ENCODE data around the gene CAMKK2. TPM values are rescaled to one million over a fixed set of nuclear protein-coding genes. Genes with fewer than 3 reads are reported as not detected.

Gene CAMKK2
- total RNA-seq, 4 donors from 2014 or later = 16.8 to 32.6 (median 21.2) TPM

DNA sequence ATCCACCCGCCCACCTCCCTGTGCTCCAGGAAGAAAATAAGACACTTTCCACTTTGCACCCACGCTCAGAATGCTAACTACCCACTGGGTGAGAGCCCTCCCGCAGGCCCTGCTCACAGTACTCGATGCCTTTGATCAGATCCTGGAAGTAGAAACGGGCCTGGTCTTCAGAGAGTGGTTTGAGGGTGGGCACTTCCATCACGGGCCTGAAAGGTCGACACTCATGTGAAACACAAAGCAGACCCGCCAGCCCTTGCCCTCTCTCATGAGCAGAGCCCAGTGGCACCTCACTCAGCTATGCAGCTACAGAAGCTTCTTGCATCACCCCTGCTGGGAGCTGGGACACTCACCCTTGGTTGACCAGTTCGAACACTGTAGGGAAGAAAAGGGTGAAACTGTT, 41.1 kb downstream of the CAMKK2 start:
- DNase-seq = no peak
- 94 to 96% methylated on average over 7 to 8 of the region's 9 CpGs for WGBS, 2 donors
- H3K36me3 ChIP-seq = peaks cover 0 to 95% (median 19%) of the 10 kb centered on the region in 3 donors

DNA sequence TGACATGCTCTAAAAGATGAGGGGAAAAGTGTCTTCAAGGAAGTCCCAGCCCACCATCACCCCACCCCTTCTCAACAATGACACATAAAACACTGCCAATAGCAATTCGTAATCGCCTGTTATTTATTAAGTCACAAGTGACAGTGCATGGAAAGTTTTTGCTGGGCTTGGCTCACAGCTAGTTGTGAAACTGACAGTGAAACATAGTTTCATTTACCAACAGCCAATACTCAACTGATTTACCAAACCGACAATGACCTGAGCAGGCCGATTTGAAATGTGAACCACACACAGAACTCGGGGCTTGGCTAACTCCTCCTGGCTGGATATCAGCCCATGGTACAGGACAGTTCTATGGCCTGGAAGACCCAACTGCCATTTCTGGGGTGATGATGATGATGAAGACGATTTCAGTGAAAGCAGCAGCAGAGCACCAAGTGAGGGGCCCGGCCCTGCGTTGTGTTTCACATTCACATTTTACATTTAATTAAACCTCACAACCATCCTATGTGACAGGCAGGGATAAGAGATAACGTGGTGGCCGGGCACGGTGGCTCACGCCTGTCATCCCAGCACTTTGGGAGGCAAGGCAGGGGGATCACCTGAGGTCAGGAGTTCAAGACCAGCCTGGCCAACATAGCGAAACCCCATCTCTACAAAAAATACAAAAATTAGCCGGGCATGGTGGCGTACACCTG, 42.7 kb downstream of the CAMKK2 start:
- Histone ChIP-seq H3K36me3 (peaks cover 8 to 95% (median 19%) of the 10 kb centered on the region in 3 donors), H3K4me3 (no peak overlapping the region), H3K27me3 (no peaks in the 10 kb centered on the region), H3K9me3 (no peaks in the 10 kb centered on the region), H3K27ac (no peak overlapping the region), H3K4me1 (peaks cover 0 to 10% (median 0%) of the 10 kb centered on the region in 3 donors)
- DNase-seq = no peak
- intact Hi-C loops (cut with DNase I) = no loop called here
- WGBS, 2 donors = 90 to 98% methylated on average over 14 to 15 of the region's 15 CpGs
- TF ChIP-seq, protein P1, sequence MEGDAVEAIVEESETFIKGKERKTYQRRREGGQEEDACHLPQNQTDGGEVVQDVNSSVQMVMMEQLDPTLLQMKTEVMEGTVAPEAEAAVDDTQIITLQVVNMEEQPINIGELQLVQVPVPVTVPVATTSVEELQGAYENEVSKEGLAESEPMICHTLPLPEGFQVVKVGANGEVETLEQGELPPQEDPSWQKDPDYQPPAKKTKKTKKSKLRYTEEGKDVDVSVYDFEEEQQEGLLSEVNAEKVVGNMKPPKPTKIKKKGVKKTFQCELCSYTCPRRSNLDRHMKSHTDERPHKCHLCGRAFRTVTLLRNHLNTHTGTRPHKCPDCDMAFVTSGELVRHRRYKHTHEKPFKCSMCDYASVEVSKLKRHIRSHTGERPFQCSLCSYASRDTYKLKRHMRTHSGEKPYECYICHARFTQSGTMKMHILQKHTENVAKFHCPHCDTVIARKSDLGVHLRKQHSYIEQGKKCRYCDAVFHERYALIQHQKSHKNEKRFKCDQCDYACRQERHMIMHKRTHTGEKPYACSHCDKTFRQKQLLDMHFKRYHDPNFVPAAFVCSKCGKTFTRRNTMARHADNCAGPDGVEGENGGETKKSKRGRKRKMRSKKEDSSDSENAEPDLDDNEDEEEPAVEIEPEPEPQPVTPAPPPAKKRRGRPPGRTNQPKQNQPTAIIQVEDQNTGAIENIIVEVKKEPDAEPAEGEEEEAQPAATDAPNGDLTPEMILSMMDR (IDR thresholded peaks at IDR 0.05) = no peak
- no peak for TF ChIP-seq POLR2A (IDR thresholded peaks at IDR 0.05)

More for the DNA sequence above, 41.1 kb downstream of the CAMKK2 start:
- no peak overlapping the region for H3K4me3 ChIP-seq
- H3K27me3 ChIP-seq = no peaks in the 10 kb centered on the region
- H3K27ac ChIP-seq = no peak overlapping the region
- intact Hi-C loops (cut with DNase I) = no loop called here
- H3K9me3 ChIP-seq = no peaks in the 10 kb centered on the region
- peaks cover 0 to 4% (median 0%) of the 10 kb centered on the region in 3 donors for H3K4me1 ChIP-seq
- no peak for TF ChIP-seq POLR2A (IDR thresholded peaks at IDR 0.05)
- TF ChIP-seq, protein P1 (IDR thresholded peaks at IDR 0.05) = no peak

DNA sequence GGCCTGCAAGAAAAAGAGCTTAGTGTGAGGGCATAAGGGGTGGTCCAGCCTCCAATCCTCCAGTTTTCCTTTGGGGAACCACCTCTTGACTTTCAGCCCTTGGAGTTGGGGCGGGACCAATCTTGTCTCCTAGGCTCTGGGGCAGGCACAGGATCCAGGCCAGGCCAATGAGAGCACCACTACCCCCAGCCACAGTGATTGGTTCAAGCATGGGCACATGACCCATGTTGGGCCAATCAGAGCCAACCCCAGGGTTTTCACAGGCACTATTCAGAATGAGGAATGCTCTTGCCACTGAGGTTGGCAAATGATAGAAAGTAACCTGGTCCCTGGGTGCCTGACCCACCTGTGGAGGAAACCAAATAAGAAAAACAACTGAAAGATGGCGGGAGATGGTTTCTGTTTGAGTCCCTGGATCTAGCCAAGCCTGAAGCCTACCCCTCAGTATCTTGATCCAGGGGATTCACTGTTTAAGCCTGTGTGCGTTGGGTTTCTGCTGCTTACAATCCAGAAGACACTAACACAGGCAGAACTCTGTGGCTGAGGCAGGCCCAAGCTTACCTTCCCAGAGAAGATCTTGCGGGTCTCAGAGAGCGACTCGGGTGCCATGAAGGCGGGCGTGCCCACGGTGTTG, 43.7 kb downstream of the CAMKK2 start:
- DNase-seq = no peak
- H3K27me3 ChIP-seq = no peaks in the 10 kb centered on the region
- H3K4me3 ChIP-seq = no peak overlapping the region
- H3K36me3 ChIP-seq = peaks cover 9 to 97% (median 27%) of the 10 kb centered on the region in 3 donors
- 87 to 100% methylated on average over 6 to 9 of the region's 9 CpGs for WGBS, 2 donors
- intact Hi-C loops (cut with DNase I) = no loop called here
- peaks cover 0 to 10% (median 0%) of the 10 kb centered on the region in 3 donors for H3K4me1 ChIP-seq
- no peak for TF ChIP-seq POLR2A (IDR thresholded peaks at IDR 0.05)
- TF ChIP-seq, protein P1 (IDR thresholded peaks at IDR 0.05) = no peak
- H3K9me3 ChIP-seq = no peaks in the 10 kb centered on the region
- H3K27ac ChIP-seq = no peak overlapping the region

DNA sequence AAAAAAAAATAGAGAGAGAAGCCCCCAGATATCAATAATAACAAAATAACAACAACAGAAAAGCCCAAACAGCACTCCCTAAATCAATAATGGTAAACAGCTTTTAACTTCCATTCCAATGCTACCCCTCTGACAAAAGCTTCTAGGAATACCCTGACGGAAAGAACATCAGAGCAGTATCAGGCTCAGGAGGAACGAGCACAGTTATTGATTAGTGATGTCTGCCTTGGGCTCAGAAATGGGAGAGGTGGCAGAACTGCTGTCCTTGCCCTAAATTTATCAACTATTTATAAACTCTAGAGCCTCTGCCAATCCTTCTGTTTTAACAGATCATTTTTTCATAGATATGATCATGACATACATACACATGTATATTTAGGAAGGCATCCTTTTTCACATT, 44.7 kb downstream of the CAMKK2 start:
- H3K4me3 ChIP-seq = no peak overlapping the region
- 58 to 68% methylated on average over 2 of the region's 2 CpGs for WGBS, 2 donors
- H3K27me3 ChIP-seq = no peaks in the 10 kb centered on the region
- peaks cover 9 to 97% (median 33%) of the 10 kb centered on the region in 3 donors for H3K36me3 ChIP-seq
- H3K4me1 ChIP-seq = peaks cover 0 to 10% (median 0%) of the 10 kb centered on the region in 3 donors
- intact Hi-C loops (cut with DNase I) = no loop called here
- H3K9me3 ChIP-seq = no peaks in the 10 kb centered on the region
- TF ChIP-seq, protein P1 (IDR thresholded peaks at IDR 0.05) = no peak
- TF ChIP-seq POLR2A (IDR thresholded peaks at IDR 0.05) = no peak
- no peak for DNase-seq
- no peak overlapping the region for H3K27ac ChIP-seq

DNA sequence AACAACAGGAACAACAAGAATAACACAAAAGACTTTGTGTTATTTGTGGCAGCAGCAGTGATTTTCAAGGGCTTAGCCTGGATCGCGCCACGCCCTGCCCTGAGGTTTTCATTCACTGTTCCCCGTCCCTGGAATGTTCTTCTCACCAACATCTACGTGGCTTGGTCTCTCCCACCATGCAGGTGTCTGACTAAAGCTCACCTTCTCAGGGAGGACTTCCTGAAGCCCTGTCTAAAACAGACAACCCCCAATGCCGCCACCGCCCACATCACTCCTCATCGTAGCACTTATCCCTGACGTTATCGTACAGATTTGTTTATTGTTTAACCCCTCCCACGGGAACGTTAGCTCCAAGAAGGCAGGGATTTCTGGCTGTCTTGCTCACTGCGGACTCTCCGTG, 46.1 kb downstream of the CAMKK2 start:
- no peak overlapping the region for H3K27ac ChIP-seq
- H3K27me3 ChIP-seq = no peaks in the 10 kb centered on the region
- 70 to 72% methylated on average over 14 of the region's 14 CpGs for WGBS, 2 donors
- H3K9me3 ChIP-seq = no peaks in the 10 kb centered on the region
- intact Hi-C loops (cut with DNase I) = no loop called here
- H3K4me1 ChIP-seq = peaks cover 0 to 10% (median 0%) of the 10 kb centered on the region in 3 donors
- H3K36me3 ChIP-seq = peaks cover 9 to 97% (median 33%) of the 10 kb centered on the region in 3 donors
- DNase-seq = no peak
- TF ChIP-seq POLR2A (IDR thresholded peaks at IDR 0.05) = no peak
- TF ChIP-seq, protein P1 (IDR thresholded peaks at IDR 0.05) = no peak
- H3K4me3 ChIP-seq = no peak overlapping the region
